ENCODE measurements around the gene ANKRD6.

The ANKRD6 gene

GRCh38 chr6:89413006-89413400 lies 19.9 kb upstream of the ANKRD6 start:
- DNase-seq (ENCODE audit: low spot score), result no peak

DNA sequence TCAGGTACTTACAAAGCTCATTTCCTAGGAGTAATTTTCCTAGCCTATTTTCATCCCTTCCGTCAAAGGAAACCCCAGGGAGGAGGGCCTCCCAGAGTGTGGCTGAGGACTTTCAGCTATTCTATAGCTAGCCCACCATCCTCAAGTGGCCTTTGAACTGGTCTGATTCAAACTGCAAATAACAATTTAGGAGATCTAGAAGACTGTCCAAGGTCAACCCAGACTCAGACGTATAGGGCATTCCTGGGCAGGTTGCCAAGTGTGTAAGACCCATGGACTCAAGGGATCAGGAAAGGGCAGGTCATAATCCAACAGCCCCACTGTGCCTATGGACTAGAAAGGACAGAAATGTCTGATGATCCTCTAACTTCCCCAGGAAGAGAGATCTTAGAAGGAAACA lies 18.7 kb upstream of the ANKRD6 start:
- DNase-seq (ENCODE audit: low spot score), result no peak

GRCh38 chr6:89415185-89415584 lies 17.8 kb upstream of the ANKRD6 start:
- no peak for DNase-seq (ENCODE audit: low spot score)

DNA sequence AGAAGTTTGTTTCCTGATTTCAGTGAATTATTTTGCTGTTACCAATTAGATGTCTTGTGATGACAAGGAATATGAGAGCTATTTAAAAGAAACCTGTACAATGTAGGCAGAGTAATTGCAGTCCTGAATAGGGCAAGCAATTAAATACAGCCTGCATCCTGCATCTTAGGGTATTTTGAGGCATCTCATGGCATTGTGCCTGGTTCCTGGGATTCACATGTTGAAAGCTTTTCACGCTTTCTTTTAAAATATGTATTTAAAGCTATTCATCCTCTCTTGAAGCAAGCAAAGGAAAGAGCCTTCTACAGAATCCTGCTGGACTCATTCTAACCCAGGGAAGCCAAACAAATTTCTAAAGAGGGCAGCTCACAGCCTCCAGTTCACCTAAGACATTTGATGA lies 16.2 kb upstream of the ANKRD6 start:
- no peak for DNase-seq (ENCODE audit: low spot score)

DNA sequence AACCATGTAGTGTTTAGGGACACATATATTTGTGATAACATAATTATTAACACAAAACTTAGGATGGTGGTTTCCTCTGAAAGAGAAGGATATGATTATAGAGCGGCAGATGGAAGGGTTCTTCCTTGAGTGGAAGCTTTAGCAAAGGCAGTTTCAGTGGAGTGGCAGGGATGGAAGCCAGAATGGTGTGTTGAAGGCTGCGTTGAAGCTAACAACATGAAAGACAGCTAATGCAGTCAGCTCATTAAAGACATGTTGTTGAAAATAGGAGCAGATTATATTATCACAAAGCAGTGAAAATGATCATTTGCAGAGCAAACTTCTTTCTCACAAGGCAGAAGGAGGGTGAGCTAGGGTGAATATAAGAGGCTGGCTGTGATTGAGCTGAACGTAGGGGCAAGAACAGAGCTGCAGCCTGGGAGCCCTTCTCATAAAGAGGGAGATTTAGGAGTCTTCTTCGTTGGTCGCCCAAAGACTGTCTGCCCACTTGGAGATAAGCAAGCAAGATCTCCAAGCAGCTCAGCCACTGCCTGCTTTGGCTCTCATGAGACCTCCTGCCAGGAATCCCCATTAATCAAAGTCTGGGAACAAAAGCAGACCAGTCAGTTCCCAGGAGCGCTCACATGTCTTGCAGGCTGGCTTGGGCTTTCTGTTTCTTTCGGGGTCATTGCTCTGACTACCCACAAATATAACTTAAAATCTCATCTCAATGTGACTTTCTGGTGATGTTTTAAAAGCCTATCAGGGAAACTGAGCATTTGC lies 2.6 kb upstream of the ANKRD6 start:
- no peak for DNase-seq (ENCODE audit: low spot score)

- peak; percentile 43 for DNase-seq (ENCODE audit: low spot score)
Observed at GRCh38 chr6:89433252-89434149, 549 bp downstream of the ANKRD6 start.

DNA sequence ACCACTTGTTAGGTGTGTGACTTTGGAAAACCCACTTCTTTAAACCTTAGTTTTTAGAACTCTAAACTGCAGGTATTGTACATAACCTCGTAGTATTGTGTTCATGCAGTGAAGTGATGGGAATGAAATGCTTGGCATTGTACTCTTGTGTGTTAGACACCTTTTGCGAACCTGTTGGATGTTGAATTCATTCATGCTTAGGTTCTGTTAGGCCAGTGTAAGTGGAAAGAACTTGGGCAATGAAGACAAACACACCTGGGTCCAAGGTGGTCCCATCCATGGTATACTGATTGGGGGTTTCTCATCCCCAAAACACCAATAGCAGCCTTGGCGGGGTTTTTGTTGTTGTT lies 1.2 kb downstream of the ANKRD6 start:
- no peak for DNase-seq (ENCODE audit: low spot score)

DNA sequence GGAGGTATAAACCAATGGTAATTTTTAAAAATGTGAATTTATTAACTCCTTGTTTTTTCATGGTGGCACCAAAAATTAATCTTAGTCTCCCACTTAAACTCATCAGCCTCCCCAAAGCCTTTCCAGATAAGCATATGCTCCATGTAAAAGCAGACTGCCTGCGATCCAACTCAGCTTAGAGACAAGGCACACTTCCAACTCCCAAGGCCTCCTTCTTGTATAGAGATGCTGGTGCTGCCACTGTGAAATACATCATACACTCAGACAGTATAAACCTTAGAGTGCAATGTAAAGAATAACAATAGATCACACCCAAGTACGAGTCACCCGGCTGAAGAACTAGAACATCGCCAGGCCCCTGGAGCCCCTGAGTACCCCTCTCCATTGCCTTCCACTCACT lies 2.0 kb downstream of the ANKRD6 start:
- DNase-seq (ENCODE audit: low spot score), result no peak

GRCh38 chr6:89436226-89436625 lies 3.3 kb downstream of the ANKRD6 start:
- DNase-seq (ENCODE audit: low spot score), result no peak

DNA sequence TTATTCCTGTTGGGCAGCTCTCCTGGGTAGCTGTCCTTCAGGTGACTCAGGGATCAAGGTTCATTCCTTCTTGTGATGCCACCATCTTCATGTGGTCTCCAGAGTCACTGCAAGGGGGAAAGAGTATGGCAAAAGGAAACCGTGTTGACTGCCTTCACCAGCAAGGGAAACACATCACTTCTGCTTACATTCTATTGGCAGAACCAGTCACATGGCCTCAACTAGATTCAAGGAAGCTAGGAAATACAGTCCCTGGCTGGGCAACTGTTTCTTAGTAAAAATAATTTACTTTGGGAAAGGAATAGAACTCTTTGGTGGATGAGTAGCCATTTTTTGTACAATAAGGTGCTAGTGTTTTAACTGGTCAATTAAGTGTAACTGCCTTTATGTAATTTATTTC lies 5.3 kb downstream of the ANKRD6 start:
- DNase-seq (ENCODE audit: low spot score), result no peak

- DNase-seq (ENCODE audit: low spot score), result no peak
Observed at GRCh38 chr6:89439014-89439413, 6.1 kb downstream of the ANKRD6 start.

DNA sequence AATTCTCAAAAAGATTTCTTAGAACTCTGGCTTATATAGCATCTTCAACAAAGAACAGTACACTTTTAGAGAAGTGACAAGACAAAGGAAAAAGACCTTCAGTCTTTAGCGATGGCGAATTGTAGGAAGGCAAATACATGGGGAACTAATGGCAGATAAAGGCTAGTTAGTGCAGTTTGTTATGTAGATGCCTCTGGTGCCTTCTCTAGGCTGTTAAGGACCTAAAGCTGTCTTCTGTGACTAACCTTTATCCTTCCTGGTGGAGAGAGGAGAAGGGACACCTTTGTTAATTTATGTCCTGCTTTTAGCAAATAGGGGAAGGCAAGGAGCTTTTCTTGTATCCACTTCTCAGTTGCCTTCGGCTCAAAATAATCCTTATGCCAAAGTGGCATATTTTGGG lies 7.2 kb downstream of the ANKRD6 start:
- no peak for DNase-seq (ENCODE audit: low spot score)

GRCh38 chr6:89443658-89444057 lies 10.7 kb downstream of the ANKRD6 start:
- DNase-seq (ENCODE audit: low spot score), result no peak

- no peak for DNase-seq (ENCODE audit: low spot score)
Observed at GRCh38 chr6:89449193-89449592, 16.2 kb downstream of the ANKRD6 start.

- no peak for DNase-seq (ENCODE audit: low spot score)
Observed at GRCh38 chr6:89452281-89452680, 19.3 kb downstream of the ANKRD6 start.

DNA sequence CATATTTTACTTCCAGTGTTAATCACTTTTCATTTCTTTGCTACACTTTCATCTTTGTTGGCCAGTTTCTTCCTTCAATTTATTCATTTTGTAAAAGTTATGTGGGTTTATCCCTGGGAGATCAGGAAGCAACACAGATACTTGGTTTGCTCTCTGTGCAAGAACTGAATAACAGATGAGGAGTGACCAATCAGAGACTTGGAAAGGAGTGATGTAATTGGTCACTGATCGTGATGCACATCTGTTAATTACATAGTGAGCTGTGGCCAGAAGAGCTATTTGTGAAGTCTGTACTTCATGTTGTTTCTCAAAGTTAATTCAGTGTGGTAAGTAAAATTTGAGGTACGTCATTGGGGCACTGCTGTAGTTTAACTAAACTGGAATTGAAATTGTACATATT lies 21.3 kb downstream of the ANKRD6 start:
- DNase-seq (ENCODE audit: low spot score), result no peak

DNA sequence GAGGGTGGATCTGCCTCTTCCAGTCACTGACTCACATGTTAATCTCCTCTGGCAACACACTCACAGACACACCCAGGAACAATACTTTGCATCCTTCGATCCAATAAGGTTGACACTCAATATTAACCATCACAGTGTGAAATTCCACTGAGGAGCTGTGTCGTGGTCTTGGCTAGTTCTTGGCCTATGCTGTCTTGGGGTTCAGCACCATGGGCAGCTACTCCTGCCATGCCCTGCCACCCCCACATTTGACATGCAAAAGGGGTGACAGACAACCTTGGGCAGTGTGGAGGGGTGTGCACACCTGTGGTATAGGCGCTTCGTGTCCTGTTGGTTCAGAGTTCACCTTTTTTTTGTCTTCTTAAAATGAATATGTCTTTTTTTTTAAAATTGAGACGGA lies 25.8 kb downstream of the ANKRD6 start:
- no peak for DNase-seq (ENCODE audit: low spot score)

DNA sequence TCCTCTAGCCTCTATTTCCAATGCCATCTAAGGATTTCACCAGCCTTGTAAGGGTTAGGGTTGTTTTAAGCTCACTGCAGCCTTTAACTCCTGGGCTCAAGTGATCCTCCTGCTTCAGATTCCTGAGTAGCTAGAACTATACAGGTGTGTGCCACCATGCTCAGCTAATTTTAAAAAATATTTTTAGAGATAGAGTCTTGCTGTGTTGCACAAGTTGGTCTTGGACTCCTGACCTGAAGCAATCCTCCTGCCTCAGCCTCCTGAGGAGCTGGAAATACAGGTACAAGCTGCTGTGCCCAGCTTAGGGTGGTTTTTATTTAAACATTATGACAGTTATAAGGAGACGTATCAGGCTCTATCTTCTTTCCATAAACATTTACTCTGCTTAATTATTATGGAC lies 26.5 kb downstream of the ANKRD6 start:
- no peak for DNase-seq (ENCODE audit: low spot score)

- DNase-seq (ENCODE audit: low spot score), result no peak
Observed at GRCh38 chr6:89460713-89461112, 27.8 kb downstream of the ANKRD6 start.

- DNase-seq (ENCODE audit: low spot score), result no peak
Observed at GRCh38 chr6:89462503-89462902, 29.6 kb downstream of the ANKRD6 start.

DNA sequence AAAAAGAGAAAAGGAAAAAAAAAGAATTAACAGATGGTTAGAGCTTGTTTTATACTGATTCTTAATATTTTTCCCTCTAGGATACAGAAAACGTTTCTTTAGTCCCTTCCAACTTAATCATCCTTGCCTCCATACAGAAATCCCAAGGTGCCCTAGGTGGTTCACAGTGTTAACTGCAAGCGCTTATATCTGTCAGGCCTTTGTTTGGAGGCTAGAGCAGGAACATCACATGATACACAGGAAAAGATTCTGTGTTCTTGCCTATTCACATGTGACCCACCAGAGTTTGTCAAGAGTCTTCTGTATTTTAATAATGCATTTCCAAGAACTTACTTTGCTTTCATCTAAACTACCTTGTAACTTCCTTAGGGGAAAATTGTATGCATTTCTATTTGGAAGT lies 31.3 kb downstream of the ANKRD6 start:
- DNase-seq (ENCODE audit: low spot score), result no peak

- no peak for DNase-seq (ENCODE audit: low spot score)
Observed at GRCh38 chr6:89467437-89467836, 34.5 kb downstream of the ANKRD6 start.

DNA sequence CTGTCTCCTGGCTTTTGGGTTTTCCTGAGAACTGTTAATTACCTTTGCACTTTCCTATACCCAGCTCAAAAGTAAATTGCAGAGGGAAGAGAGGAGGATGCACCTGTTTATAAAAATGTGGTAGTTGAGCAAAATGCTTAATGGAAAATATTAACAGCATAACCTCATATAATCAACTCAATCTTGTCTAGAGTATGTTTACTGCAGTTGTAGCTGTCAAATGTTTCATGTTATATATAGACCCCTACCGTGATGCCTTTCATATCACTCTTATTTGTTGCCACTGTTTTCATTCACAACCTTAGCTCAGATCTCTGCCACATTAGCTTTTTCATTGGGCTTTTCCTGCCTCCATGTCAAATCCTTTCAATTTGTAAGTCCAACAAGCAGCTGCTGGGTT lies 36.0 kb downstream of the ANKRD6 start:
- no peak for DNase-seq (ENCODE audit: low spot score)

Measured in HuH-7 (cell line).